ENCODE results near the gene ANKFN1.

The ANKFN1 gene

GRCh38 chr17:56495556-56495955, 342.3 kb downstream of the ANKFN1 start:
- intact Hi-C loops (cut with micrococcal nuclease) = no loop called here

GRCh38 chr17:56497132-56497531, 343.9 kb downstream of the ANKFN1 start:
- no peaks in the 10 kb centered on the region for H3K36me3 Mint-ChIP-seq (ENCODE audit: low read depth)
- H3K4me1 Mint-ChIP-seq (ENCODE audit: low read depth) = no peaks in the 10 kb centered on the region
- intact Hi-C loops (cut with micrococcal nuclease) = no loop called here
- no peaks in the 10 kb centered on the region for H3K27me3 Mint-ChIP-seq
- no peaks in the 10 kb centered on the region for H3K9me3 Mint-ChIP-seq
- H3K4me3 Mint-ChIP-seq = no peak overlapping the region
- no peak overlapping the region for H3K27ac Mint-ChIP-seq

More at GRCh38 chr17:56495556-56495955, 342.3 kb downstream of the ANKFN1 start:
- no peak overlapping the region for H3K4me3 Mint-ChIP-seq
- H3K36me3 Mint-ChIP-seq (ENCODE audit: low read depth) = no peaks in the 10 kb centered on the region
- H3K27ac Mint-ChIP-seq = no peak overlapping the region
- H3K4me1 Mint-ChIP-seq (ENCODE audit: low read depth) = no peaks in the 10 kb centered on the region
- no peaks in the 10 kb centered on the region for H3K27me3 Mint-ChIP-seq
- no peaks in the 10 kb centered on the region for H3K9me3 Mint-ChIP-seq

GRCh38 chr17:56499799-56500388, 346.6 kb downstream of the ANKFN1 start:
- Mint-ChIP-seq H3K36me3 (ENCODE audit: low read depth) (no peaks in the 10 kb centered on the region), H3K27me3 (no peaks in the 10 kb centered on the region), H3K9me3 (no peaks in the 10 kb centered on the region), H3K4me1 (ENCODE audit: low read depth) (no peaks in the 10 kb centered on the region), H3K27ac (no peak overlapping the region), H3K4me3 (no peak overlapping the region)
- intact Hi-C loops (cut with micrococcal nuclease) = loop anchor here (10.0 kb wide), 1 partner anchor 185 kb away; no protein-coding TSS in a partner anchor

- Mint-ChIP-seq H3K27me3 (no peaks in the 10 kb centered on the region), H3K27ac (no peak overlapping the region), H3K36me3 (ENCODE audit: low read depth) (no peaks in the 10 kb centered on the region), H3K4me1 (ENCODE audit: low read depth) (no peaks in the 10 kb centered on the region), H3K9me3 (no peaks in the 10 kb centered on the region), H3K4me3 (no peak overlapping the region)
- intact Hi-C loops (cut with micrococcal nuclease) = loop anchor here (10.0 kb wide), 1 partner anchor 183 kb away; no protein-coding TSS in a partner anchor
Observed at GRCh38 chr17:56502120-56502654, 348.9 kb downstream of the ANKFN1 start.

- intact Hi-C loops (cut with micrococcal nuclease) = loop anchor here (10.0 kb wide), 1 partner anchor 180 kb away; no protein-coding TSS in a partner anchor
- no peaks in the 10 kb centered on the region for H3K9me3 Mint-ChIP-seq
Observed at GRCh38 chr17:56505154-56505756, 352.0 kb downstream of the ANKFN1 start.

GRCh38 chr17:56506349-56506748, 353.1 kb downstream of the ANKFN1 start:
- Mint-ChIP-seq H3K27me3 (no peaks in the 10 kb centered on the region), H3K4me3 (no peak overlapping the region), H3K9me3 (no peaks in the 10 kb centered on the region), H3K27ac (no peak overlapping the region), H3K36me3 (ENCODE audit: low read depth) (no peaks in the 10 kb centered on the region), H3K4me1 (ENCODE audit: low read depth) (no peaks in the 10 kb centered on the region)
- intact Hi-C loops (cut with micrococcal nuclease) = loop anchor here (10.0 kb wide), 1 partner anchor 178 kb away; no protein-coding TSS in a partner anchor

More at GRCh38 chr17:56505154-56505756, 352.0 kb downstream of the ANKFN1 start:
- no peaks in the 10 kb centered on the region for H3K4me1 Mint-ChIP-seq (ENCODE audit: low read depth)
- no peaks in the 10 kb centered on the region for H3K36me3 Mint-ChIP-seq (ENCODE audit: low read depth)
- no peak overlapping the region for H3K4me3 Mint-ChIP-seq
- H3K27ac Mint-ChIP-seq = no peak overlapping the region
- no peaks in the 10 kb centered on the region for H3K27me3 Mint-ChIP-seq

- intact Hi-C loops (cut with micrococcal nuclease) = no loop called here
- no peaks in the 10 kb centered on the region for H3K4me1 Mint-ChIP-seq (ENCODE audit: low read depth)
- H3K36me3 Mint-ChIP-seq (ENCODE audit: low read depth) = no peaks in the 10 kb centered on the region
- H3K27me3 Mint-ChIP-seq = no peaks in the 10 kb centered on the region
- no peak overlapping the region for H3K27ac Mint-ChIP-seq
- H3K9me3 Mint-ChIP-seq = no peaks in the 10 kb centered on the region
- no peak overlapping the region for H3K4me3 Mint-ChIP-seq
Observed at GRCh38 chr17:56510554-56511342, 357.5 kb downstream of the ANKFN1 start.

- no peak overlapping the region for H3K27ac Mint-ChIP-seq
- H3K9me3 Mint-ChIP-seq = no peaks in the 10 kb centered on the region
- H3K27me3 Mint-ChIP-seq = peaks cover 1% of the 10 kb centered on the region
- H3K4me1 Mint-ChIP-seq (ENCODE audit: low read depth) = no peaks in the 10 kb centered on the region
- no peaks in the 10 kb centered on the region for H3K36me3 Mint-ChIP-seq (ENCODE audit: low read depth)
- H3K4me3 Mint-ChIP-seq = no peak overlapping the region
- intact Hi-C loops (cut with micrococcal nuclease) = no loop called here
Observed at GRCh38 chr17:56514264-56514663, 361.0 kb downstream of the ANKFN1 start.

GRCh38 chr17:56514899-56515298, 361.6 kb downstream of the ANKFN1 start:
- H3K27ac Mint-ChIP-seq = no peak overlapping the region
- no peaks in the 10 kb centered on the region for H3K4me1 Mint-ChIP-seq (ENCODE audit: low read depth)
- peaks cover 1% of the 10 kb centered on the region for H3K27me3 Mint-ChIP-seq
- intact Hi-C loops (cut with micrococcal nuclease) = no loop called here
- H3K4me3 Mint-ChIP-seq = no peak overlapping the region
- no peaks in the 10 kb centered on the region for H3K9me3 Mint-ChIP-seq
- no peaks in the 10 kb centered on the region for H3K36me3 Mint-ChIP-seq (ENCODE audit: low read depth)

- Mint-ChIP-seq H3K27me3 (peaks cover 1% of the 10 kb centered on the region), H3K36me3 (ENCODE audit: low read depth) (no peaks in the 10 kb centered on the region), H3K9me3 (no peaks in the 10 kb centered on the region), H3K27ac (no peak overlapping the region), H3K4me1 (ENCODE audit: low read depth) (no peaks in the 10 kb centered on the region), H3K4me3 (no peak overlapping the region)
- intact Hi-C loops (cut with micrococcal nuclease) = no loop called here
Observed at GRCh38 chr17:56521414-56522141, 368.3 kb downstream of the ANKFN1 start.

- H3K27me3 Mint-ChIP-seq = no peaks in the 10 kb centered on the region
Observed at GRCh38 chr17:56523042-56523441, 369.8 kb downstream of the ANKFN1 start.

GRCh38 chr17:56528696-56529095, 375.4 kb downstream of the ANKFN1 start:
- no peak overlapping the region for H3K4me3 Mint-ChIP-seq
- H3K4me1 Mint-ChIP-seq (ENCODE audit: low read depth) = no peaks in the 10 kb centered on the region
- no peaks in the 10 kb centered on the region for H3K9me3 Mint-ChIP-seq
- H3K27ac Mint-ChIP-seq = no peak overlapping the region
- H3K36me3 Mint-ChIP-seq (ENCODE audit: low read depth) = no peaks in the 10 kb centered on the region
- H3K27me3 Mint-ChIP-seq = no peaks in the 10 kb centered on the region
- intact Hi-C loops (cut with micrococcal nuclease) = no loop called here

More at GRCh38 chr17:56523042-56523441, 369.8 kb downstream of the ANKFN1 start:
- H3K36me3 Mint-ChIP-seq (ENCODE audit: low read depth) = no peaks in the 10 kb centered on the region
- no peaks in the 10 kb centered on the region for H3K4me1 Mint-ChIP-seq (ENCODE audit: low read depth)
- intact Hi-C loops (cut with micrococcal nuclease) = no loop called here
- no peaks in the 10 kb centered on the region for H3K9me3 Mint-ChIP-seq
- H3K4me3 Mint-ChIP-seq = no peak overlapping the region
- no peak overlapping the region for H3K27ac Mint-ChIP-seq

GRCh38 chr17:56532926-56533325, 379.7 kb downstream of the ANKFN1 start:
- no peaks in the 10 kb centered on the region for H3K36me3 Mint-ChIP-seq (ENCODE audit: low read depth)
- no peaks in the 10 kb centered on the region for H3K9me3 Mint-ChIP-seq
- H3K4me1 Mint-ChIP-seq (ENCODE audit: low read depth) = no peaks in the 10 kb centered on the region
- H3K27me3 Mint-ChIP-seq = no peaks in the 10 kb centered on the region
- intact Hi-C loops (cut with micrococcal nuclease) = no loop called here
- H3K4me3 Mint-ChIP-seq = no peak overlapping the region
- H3K27ac Mint-ChIP-seq = no peak overlapping the region
